K562 (cell line): ENCODE measurements around the gene DNAJB12. TPM values are rescaled to one million over a fixed set of nuclear protein-coding genes. Genes with fewer than 3 reads are reported as not detected.

Experiments
- CBX2 ChIP-seq: fragments of 200-600 bp; sonication (generic); IDR thresholded peaks from one replicate; pipeline ENCODE4 v1.6.1; 2012; ENCODE audit warnings: mild to moderate bottlenecking, low read length, inconsistent platforms; ENCODE audit not compliant: insufficient read depth, poor library complexity, severe bottlenecking
- E2F3 ChIP-seq: fragments of 250-450 bp; sonication (Bioruptor Pico); IDR thresholded peaks from 2 replicates; pipeline ENCODE4 v1.4.0; 2020; ENCODE audit warnings: mild to moderate bottlenecking
- ERF ChIP-seq: fragments of 450-650 bp; formaldehyde crosslinking; IDR thresholded peaks from 2 replicates; pipeline ENCODE4 v1.4.0; 2020; ENCODE audit warnings: mild to moderate bottlenecking, mixed read lengths
- ETS1 ChIP-seq: conservative IDR thresholded peaks from 2 replicates; pipeline ENCODE4 v1.6.1; 2011; ENCODE audit warnings: low read depth, mild to moderate bottlenecking, low read length; ENCODE audit not compliant: control insufficient read depth
- KDM1A ChIP-seq, 2 experiments: fragments of 450-650 bp; IDR thresholded peaks; 2 replicates each; pipeline ENCODE4 v1.6.1; 2016; ENCODE audit warnings: mild to moderate bottlenecking in 2 of 2
- KLF6 ChIP-seq: fragments of 250-450 bp; sonication (Bioruptor Pico); IDR thresholded peaks from 2 replicates; pipeline ENCODE4 v1.4.0; 2020; ENCODE audit warnings: mild to moderate bottlenecking, moderate library complexity, borderline replicate concordance
- MECOM ChIP-seq: fragments of 250-450 bp; sonication (Bioruptor Pico); IDR thresholded peaks from 2 replicates; pipeline ENCODE4 v1.8.0; 2022; ENCODE audit warnings: inconsistent platforms
- MTF1 ChIP-seq: fragments of 250-450 bp; sonication (Bioruptor Pico); IDR thresholded peaks from 2 replicates; pipeline ENCODE4 v1.9.0; 2021; ENCODE audit warnings: moderate library complexity, mild to moderate bottlenecking, inconsistent platforms, borderline replicate concordance
- NR4A1 ChIP-seq, 2 experiments: fragments of 250-450 bp in 1 of 2; fragments of 450-650 bp in 1 of 2; sonication (Bioruptor Pico) in 1 of 2; IDR thresholded peaks; 2 replicates each; pipeline versions ENCODE4 v1.4.0 to v1.6.1; 2016 to 2020; ENCODE audit warnings: mild to moderate bottlenecking in 2 of 2, missing compliant biosample characterization in 1 of 2, missing genetic modification characterization in 1 of 2, moderate library complexity in 1 of 2
- PURB ChIP-seq: sonication (generic); formaldehyde crosslinking; IDR thresholded peaks from 2 replicates; pipeline ENCODE4 v1.9.0; 2021; ENCODE audit warnings: low read depth, mild to moderate bottlenecking, missing genetic modification reagents
- SFPQ ChIP-seq: fragments of 200-400 bp; formaldehyde crosslinking; IDR thresholded peaks from 2 replicates; pipeline ENCODE4 v1.6.1; 2017; ENCODE audit warnings: mild to moderate bottlenecking, low read depth, low read length, moderate library complexity
- ZFP30 ChIP-seq: fragments of 250-450 bp; sonication (Bioruptor Pico); IDR thresholded peaks from 2 replicates; pipeline ENCODE4 v1.8.0; 2022; ENCODE audit warnings: moderate library complexity, mild to moderate bottlenecking, inconsistent platforms, borderline replicate concordance
- ZNF282 ChIP-seq: sonication (generic); formaldehyde crosslinking; IDR thresholded peaks from 2 replicates; pipeline ENCODE4 v1.8.1; 2023; ENCODE audit warnings: missing genetic modification reagents
- ZNF584 ChIP-seq: fragments of 200-800 bp; sonication (Bioruptor generic); IDR thresholded peaks from 2 replicates; pipeline ENCODE4 v1.6.1; 2016; ENCODE audit warnings: low read depth, mild to moderate bottlenecking, missing genetic modification characterization, missing compliant biosample characterization
- polyA plus RNA-seq, 8 experiments: library from polyadenylated mRNA; depleted of rRNA in 4 of 8; stranded (reverse) in 5 of 8; unstranded in 3 of 8; fragments of >200 nt; fragmentation: Nextera tagmentation in 2 of 8; fragmentation: Illumina TruSeq in 1 of 8; extraction: Ambion mirVana in 2 of 8; extraction: Trizol in 1 of 8; gene quantifications; 2 replicates each; pipeline versions ENCODE4 v1.2.1 to v1.2.3, GENCODE V29; 2011 to 2014; ENCODE audit warnings: inconsistent platforms in 1 of 8, missing spikeins in 1 of 8
- total RNA-seq, 7 experiments: library from RNA; depleted of rRNA in 6 of 7; stranded (reverse); fragments of >200 nt in 6 of 7; fragmentation: Illumina TruSeq in 2 of 7; extraction: Trizol in 2 of 7; gene quantifications; 2 replicates each; pipeline versions ENCODE4 v1.2.1 to v1.2.3, GENCODE V29; 2011 to 2021; ENCODE audit warnings: low replicate concordance in 1 of 7
- TF ChIP-seq, protein P1 (sequence below): fragments of 250-450 bp; sonication (Bioruptor Pico); IDR thresholded peaks from 2 replicates; pipeline ENCODE4 v1.4.0; 2020; ENCODE audit warnings: mild to moderate bottlenecking
- TF ChIP-seq, protein P2 (sequence below): sonication (generic); formaldehyde crosslinking; IDR thresholded peaks from 2 replicates; pipeline ENCODE4 v1.8.0; 2022; ENCODE audit warnings: missing genetic modification reagents, mild to moderate bottlenecking, moderate library complexity, borderline replicate concordance
- TF ChIP-seq, protein P3 (sequence below), 2 experiments: fragments of 450-650 bp; conservative IDR thresholded peaks; 2 replicates each; pipeline ENCODE4 v1.6.1; 2017; ENCODE audit warnings: mild to moderate bottlenecking in 2 of 2, moderate library complexity in 2 of 2

DNAJB12 gene
- total and polyA plus RNA-seq, 9 of the 15 experiments (the other 6 are each of a cell fraction or from before 2014, with no cell fraction given) = 3.5 to 31.5 (median 20.3) TPM

DNA sequence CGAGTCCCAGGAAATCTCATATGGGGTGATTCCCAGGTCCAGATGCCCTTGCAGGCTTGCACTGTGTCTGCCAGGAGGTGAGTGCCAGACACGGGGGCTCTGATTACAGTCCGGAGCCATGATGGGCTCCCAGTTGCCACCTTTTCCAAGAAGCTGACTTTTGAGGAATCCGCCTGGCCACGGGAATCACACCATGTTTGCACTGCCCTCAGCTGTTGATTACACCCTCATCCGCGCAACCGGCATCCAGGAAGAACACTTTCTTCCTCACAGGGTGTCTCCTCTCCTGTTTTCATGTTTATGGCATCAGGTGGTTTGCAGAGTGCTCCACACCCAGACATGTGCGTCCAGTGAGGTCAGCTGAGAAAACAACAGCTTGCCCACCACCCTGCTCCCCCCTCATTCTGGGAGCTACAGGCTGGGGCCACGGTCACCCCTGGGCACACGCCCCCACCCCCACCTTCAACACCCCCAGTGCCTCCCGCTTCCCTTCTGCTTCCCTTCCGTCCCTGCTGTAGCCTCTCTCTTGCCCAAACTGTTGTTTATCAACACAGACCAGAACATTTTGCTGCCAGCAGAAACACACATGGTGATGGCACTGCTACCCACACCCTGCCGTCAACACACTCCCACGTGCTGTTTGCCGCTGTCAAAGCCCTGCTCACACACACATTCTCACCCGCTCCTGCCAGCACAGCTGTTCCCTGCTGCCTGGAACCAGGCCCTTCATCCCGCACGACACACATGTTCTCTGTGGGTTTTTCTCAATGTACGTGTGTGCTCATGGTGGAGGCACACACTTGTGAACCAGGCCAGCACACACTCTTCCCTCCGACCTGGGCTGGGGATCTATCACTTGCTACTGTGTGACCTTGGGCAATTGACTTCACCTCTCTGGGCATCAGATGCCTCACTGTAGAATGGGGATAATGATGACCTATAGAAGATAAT lies 45.2 kb downstream of the DNAJB12 start (continued):
- TF ChIP-seq MECOM (CRISPR knock-in tag) = 0 out of 2 replicates have a peak, but pooled peaks have one; percentile 47
- peak; percentile 24; the same call in 1 of the 2 replicates for TF ChIP-seq MTF1 (CRISPR knock-in tag)
- TF ChIP-seq ZFP30 = no peak
- 0 out of 2 replicates have a peak, but pooled peaks have one; percentile 86 for TF ChIP-seq NR4A1 (CRISPR knock-in tag; IDR thresholded peaks at IDR 0.05)
- TF ChIP-seq NR4A1 (tag; IDR thresholded peaks at IDR 0.05) = peak; percentile 58; the same call in 1 of the 2 replicates
- no peak for TF ChIP-seq SFPQ
- 0 out of 2 replicates have a peak, but pooled peaks have one; percentile 49 for TF ChIP-seq ETS1
- TF ChIP-seq ERF (CRISPR knock-in tag) = peak; percentile 85; the same call in 1 of the 2 replicates
- TF ChIP-seq KDM1A (IDR thresholded peaks at IDR 0.05) = peak; percentile 8 to 66; a peak in 1 of 4 replicates
- TF ChIP-seq, protein P1, sequence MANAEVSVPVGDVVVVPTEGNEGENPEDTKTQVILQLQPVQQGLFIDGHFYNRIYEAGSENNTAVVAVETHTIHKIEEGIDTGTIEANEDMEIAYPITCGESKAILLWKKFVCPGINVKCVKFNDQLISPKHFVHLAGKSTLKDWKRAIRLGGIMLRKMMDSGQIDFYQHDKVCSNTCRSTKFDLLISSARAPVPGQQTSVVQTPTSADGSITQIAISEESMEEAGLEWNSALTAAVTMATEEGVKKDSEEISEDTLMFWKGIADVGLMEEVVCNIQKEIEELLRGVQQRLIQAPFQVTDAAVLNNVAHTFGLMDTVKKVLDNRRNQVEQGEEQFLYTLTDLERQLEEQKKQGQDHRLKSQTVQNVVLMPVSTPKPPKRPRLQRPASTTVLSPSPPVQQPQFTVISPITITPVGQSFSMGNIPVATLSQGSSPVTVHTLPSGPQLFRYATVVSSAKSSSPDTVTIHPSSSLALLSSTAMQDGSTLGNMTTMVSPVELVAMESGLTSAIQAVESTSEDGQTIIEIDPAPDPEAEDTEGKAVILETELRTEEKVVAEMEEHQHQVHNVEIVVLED = 0 out of 2 replicates have a peak, but pooled peaks have one; percentile 35
- TF ChIP-seq PURB (CRISPR knock-in tag) = no peak
- TF ChIP-seq, protein P2, sequence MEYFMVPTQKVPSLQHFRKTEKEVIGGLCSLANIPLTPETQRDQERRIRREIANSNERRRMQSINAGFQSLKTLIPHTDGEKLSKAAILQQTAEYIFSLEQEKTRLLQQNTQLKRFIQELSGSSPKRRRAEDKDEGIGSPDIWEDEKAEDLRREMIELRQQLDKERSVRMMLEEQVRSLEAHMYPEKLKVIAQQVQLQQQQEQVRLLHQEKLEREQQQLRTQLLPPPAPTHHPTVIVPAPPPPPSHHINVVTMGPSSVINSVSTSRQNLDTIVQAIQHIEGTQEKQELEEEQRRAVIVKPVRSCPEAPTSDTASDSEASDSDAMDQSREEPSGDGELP (CRISPR knock-in tag) = peak; percentile 19; the same call in 1 of the 2 replicates
- peak; percentile 78; the same call in 1 of the 2 replicates for TF ChIP-seq E2F3 (CRISPR knock-in tag)
- no peak for TF ChIP-seq CBX2
- TF ChIP-seq ZNF282 (CRISPR knock-in tag) = no peak
- TF ChIP-seq, protein P3, sequence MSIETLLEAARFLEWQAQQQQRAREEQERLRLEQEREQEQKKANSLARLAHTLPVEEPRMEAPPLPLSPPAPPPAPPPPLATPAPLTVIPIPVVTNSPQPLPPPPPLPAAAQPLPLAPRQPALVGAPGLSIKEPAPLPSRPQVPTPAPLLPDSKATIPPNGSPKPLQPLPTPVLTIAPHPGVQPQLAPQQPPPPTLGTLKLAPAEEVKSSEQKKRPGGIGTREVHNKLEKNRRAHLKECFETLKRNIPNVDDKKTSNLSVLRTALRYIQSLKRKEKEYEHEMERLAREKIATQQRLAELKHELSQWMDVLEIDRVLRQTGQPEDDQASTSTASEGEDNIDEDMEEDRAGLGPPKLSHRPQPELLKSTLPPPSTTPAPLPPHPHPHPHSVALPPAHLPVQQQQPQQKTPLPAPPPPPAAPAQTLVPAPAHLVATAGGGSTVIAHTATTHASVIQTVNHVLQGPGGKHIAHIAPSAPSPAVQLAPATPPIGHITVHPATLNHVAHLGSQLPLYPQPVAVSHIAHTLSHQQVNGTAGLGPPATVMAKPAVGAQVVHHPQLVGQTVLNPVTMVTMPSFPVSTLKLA (conservative IDR thresholded peaks at IDR 0.05) = no peak
- TF ChIP-seq KLF6 = peak; percentile 61; the same call in 1 of the 2 replicates
- peak; percentile 48; the same call in 1 of the 2 replicates for TF ChIP-seq ZNF584
